Activated B cell treated with CpG ODN at 0.5 μM for 24 hours (primary cell): Measurements from ENCODE around the gene ARID5A. TPM values are rescaled to one million over a fixed set of nuclear protein-coding genes. Genes with fewer than 3 reads are reported as not detected.

Source experiments
- ATAC-seq: fragments of 200-7000 bp; cut with Tn5 transposase; one replicate; pipeline ENCODE4 v1.10.0; 2021; ENCODE audit warnings: low read depth, mild to moderate bottlenecking, moderate library complexity
- CTCF ChIA-PET: fragments of 350-600 bp; sonication (Branson Sonifier 250); formaldehyde crosslinking; loops from one replicate; lab custom pipeline; 2021; ENCODE audit warnings: antibody characterized with exemption; lab: Charles Lee
- POLR2A ChIA-PET: fragments of 350-600 bp; sonication (Branson Sonifier 250); formaldehyde crosslinking; loops from one replicate; lab custom pipeline; 2021; ENCODE audit warnings: antibody characterized with exemption; lab: Charles Lee
- DNase-seq: peaks from one replicate; pipeline ENCODE4 v3.0.0; 2022
- H3K27ac Mint-ChIP-seq: one replicate; pipeline ENCODE4 v1.8.0; 2020; ENCODE audit warnings: mixed read lengths
- H3K27me3 Mint-ChIP-seq: one replicate; pipeline ENCODE4 v1.8.0; 2021; ENCODE audit warnings: mixed read lengths
- H3K36me3 Mint-ChIP-seq: one replicate; pipeline ENCODE4 v1.8.0; 2021; ENCODE audit warnings: low read depth, mixed read lengths
- H3K4me1 Mint-ChIP-seq: one replicate; pipeline ENCODE4 v1.8.0; 2021; ENCODE audit warnings: mixed read lengths
- H3K4me3 Mint-ChIP-seq: one replicate; pipeline ENCODE4 v1.8.0; 2020; ENCODE audit warnings: mild to moderate bottlenecking, mixed read lengths
- H3K9me3 Mint-ChIP-seq: one replicate; pipeline ENCODE4 v1.8.0; 2020; ENCODE audit warnings: mixed read lengths
- intact Hi-C: fragments of 100-400 bp; cut with micrococcal nuclease; formaldehyde crosslinking; loops from one replicate; pipeline ENCODE4 v1.15.1; 2024
- total RNA-seq: library from RNA; stranded (reverse); gene quantifications from 2 replicates; pipeline ENCODE4 v1.2.3, GENCODE V29; 2022
- TF ChIP-seq, protein P1 (sequence below): fragments of 200-600 bp; IDR thresholded peaks from one replicate; pipeline ENCODE4 v1.8.0; 2022; ENCODE audit warnings: antibody characterized with exemption, mild to moderate bottlenecking

Gene ARID5A
- total RNA-seq, 1 donor from 2014 or later = 83.5 TPM

- peak; percentile 45 for DNase-seq
- peak; percentile 29 for ATAC-seq
- no peaks in the 10 kb centered on the region for H3K9me3 Mint-ChIP-seq
- no peaks in the 10 kb centered on the region for H3K27me3 Mint-ChIP-seq
- ChIA-PET CTCF (interaction anchor here (1.0 to 2.2 kb wide), 2 partner anchors 22 kb away, joined by 5 to 10 read pairs; no protein-coding TSS in a partner anchor), POLR2A (interaction anchor here (0.6 to 1.3 kb wide), 7 partner anchors 22 to 383 kb away, joined by 3 to 5 read pairs (median 3); no protein-coding TSS in a partner anchor)
- peak overlapping the region; percentile 74 for H3K27ac Mint-ChIP-seq
- TF ChIP-seq, protein P1, sequence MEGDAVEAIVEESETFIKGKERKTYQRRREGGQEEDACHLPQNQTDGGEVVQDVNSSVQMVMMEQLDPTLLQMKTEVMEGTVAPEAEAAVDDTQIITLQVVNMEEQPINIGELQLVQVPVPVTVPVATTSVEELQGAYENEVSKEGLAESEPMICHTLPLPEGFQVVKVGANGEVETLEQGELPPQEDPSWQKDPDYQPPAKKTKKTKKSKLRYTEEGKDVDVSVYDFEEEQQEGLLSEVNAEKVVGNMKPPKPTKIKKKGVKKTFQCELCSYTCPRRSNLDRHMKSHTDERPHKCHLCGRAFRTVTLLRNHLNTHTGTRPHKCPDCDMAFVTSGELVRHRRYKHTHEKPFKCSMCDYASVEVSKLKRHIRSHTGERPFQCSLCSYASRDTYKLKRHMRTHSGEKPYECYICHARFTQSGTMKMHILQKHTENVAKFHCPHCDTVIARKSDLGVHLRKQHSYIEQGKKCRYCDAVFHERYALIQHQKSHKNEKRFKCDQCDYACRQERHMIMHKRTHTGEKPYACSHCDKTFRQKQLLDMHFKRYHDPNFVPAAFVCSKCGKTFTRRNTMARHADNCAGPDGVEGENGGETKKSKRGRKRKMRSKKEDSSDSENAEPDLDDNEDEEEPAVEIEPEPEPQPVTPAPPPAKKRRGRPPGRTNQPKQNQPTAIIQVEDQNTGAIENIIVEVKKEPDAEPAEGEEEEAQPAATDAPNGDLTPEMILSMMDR = no peak
- H3K4me1 Mint-ChIP-seq = peaks cover 65% of the 10 kb centered on the region
- no peaks in the 10 kb centered on the region for H3K36me3 Mint-ChIP-seq
- intact Hi-C loops = no loop called here
- peak overlapping the region; percentile 62 for H3K4me3 Mint-ChIP-seq
Measured at GRCh38 chr2:96531872-96532505, 4.6 kb upstream of the ARID5A start.

GRCh38 chr2:96532641-96533291 is 3.8 kb upstream of the ARID5A start:
- intact Hi-C loops = no loop called here
- CTCF ChIA-PET = interaction anchor here (1.0 to 2.2 kb wide), 2 partner anchors 21 to 23 kb away, joined by 5 to 10 read pairs; no protein-coding TSS in a partner anchor
- no peak overlapping the region for H3K4me3 Mint-ChIP-seq
- H3K4me1 Mint-ChIP-seq = peaks cover 62% of the 10 kb centered on the region
- peak; percentile 4 for DNase-seq
- H3K27ac Mint-ChIP-seq = peak overlapping the region; percentile 74
- TF ChIP-seq, protein P1 = no peak
- POLR2A ChIA-PET = interaction anchor here (0.9 to 1.0 kb wide), 2 partner anchors 21 to 212 kb away, joined by 3 to 4 read pairs; no protein-coding TSS in a partner anchor
- H3K9me3 Mint-ChIP-seq = no peaks in the 10 kb centered on the region
- no peaks in the 10 kb centered on the region for H3K27me3 Mint-ChIP-seq
- H3K36me3 Mint-ChIP-seq = peaks cover 3% of the 10 kb centered on the region
- no peak for ATAC-seq

GRCh38 chr2:96533292-96534073 is 3.1 kb upstream of the ARID5A start:
- H3K27me3 Mint-ChIP-seq = no peaks in the 10 kb centered on the region
- H3K4me3 Mint-ChIP-seq = no peak overlapping the region
- DNase-seq = peak; percentile 13
- ATAC-seq = no peak
- H3K27ac Mint-ChIP-seq = peak overlapping the region; percentile 50
- peaks cover 3% of the 10 kb centered on the region for H3K36me3 Mint-ChIP-seq
- POLR2A ChIA-PET = no interaction called here
- CTCF ChIA-PET = interaction anchor here (1.1 kb wide), 1 partner anchor 24 kb away, joined by 6 read pairs; no protein-coding TSS in a partner anchor
- TF ChIP-seq, protein P1 = no peak
- H3K4me1 Mint-ChIP-seq = peaks cover 61% of the 10 kb centered on the region
- intact Hi-C loops = no loop called here
- no peaks in the 10 kb centered on the region for H3K9me3 Mint-ChIP-seq

DNA sequence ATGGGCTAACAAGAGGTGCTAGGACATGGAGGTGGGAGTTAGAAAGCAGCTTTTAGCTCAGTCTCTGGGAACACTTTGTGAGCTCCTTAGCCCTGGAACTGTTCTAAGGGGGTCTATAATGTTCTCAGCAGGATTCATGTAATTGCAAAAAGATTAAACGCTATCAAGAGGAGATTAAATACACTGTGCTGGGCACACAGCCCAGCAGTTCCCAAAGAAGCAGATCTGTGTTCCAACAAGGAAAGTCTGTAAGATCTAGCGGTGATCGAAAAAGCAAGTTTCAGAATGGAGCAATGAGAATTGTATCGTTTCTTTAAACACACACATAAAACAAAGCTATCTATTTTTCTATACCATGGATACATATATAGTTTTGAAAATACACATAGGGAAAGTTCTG is 2.4 kb upstream of the ARID5A start:
- ChIA-PET POLR2A (no interaction called here), CTCF (interaction anchor here (1.1 kb wide), 1 partner anchor 25 kb away, joined by 6 read pairs; no protein-coding TSS in a partner anchor)
- Mint-ChIP-seq H3K4me3 (no peak overlapping the region), H3K27ac (no peak overlapping the region), H3K36me3 (peaks cover 4% of the 10 kb centered on the region), H3K9me3 (no peaks in the 10 kb centered on the region), H3K27me3 (no peaks in the 10 kb centered on the region), H3K4me1 (peaks cover 61% of the 10 kb centered on the region)
- DNase-seq (no peak), ATAC-seq (no peak)
- intact Hi-C loops = no loop called here
- TF ChIP-seq, protein P1 = no peak
